Measurements from ENCODE around the gene NLGN1. TPM values are rescaled to one million over a fixed set of nuclear protein-coding genes. Genes with fewer than 3 reads are reported as not detected.
"Not testable (repeated sequence)": the region's sequence is repeated elsewhere in the genome, so short reads cannot be mapped to it uniquely, and the experiment has no call there.

Gene NLGN1
- total RNA-seq, 1 experiment from 2014 or later: not detected

DNA sequence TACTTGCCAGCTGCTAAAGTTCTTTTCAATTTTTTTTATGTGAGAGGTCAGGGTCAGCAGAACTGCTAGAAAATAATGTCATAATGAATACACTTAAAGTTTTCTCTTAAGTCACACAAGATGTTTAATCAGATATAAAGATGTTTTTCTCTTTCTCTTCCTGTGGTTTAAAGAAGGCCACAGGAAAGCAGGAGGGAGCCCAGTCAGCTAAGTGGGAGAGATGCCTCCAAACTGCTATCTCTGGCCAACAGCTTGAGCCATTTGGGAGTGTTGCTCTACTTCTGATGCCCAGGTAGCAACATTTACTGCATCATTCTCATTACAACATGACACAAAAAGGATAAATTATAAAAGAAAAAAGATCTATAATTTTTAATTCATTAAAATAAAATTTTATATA lies 45.7 kb upstream of the NLGN1 start:
- DNase-seq (ENCODE audit: low read depth, low spot score) (no peak), ATAC-seq (no peak)
- Histone ChIP-seq H3K4me3 (replicated peaks in 1 of 2; ENCODE audit: low read depth in 1 of 2, low read length in 2 of 2) (no peak overlapping the region), H3K36me3 (ENCODE audit: control insufficient read depth in 1 of 2, insufficient read depth in 2 of 2, low read length in 2 of 2) (no peaks in the 10 kb centered on the region), H3K27ac (ENCODE audit: low read depth, low read length) (no peak overlapping the region), H4K20me1 (ENCODE audit: insufficient read depth) (no peaks in the 10 kb centered on the region), H2AFZ (ENCODE audit: low read depth, low read length, poor library complexity, severe bottlenecking) (no peak overlapping the region), H3K4me2 (ENCODE audit: low read length) (no peak overlapping the region), H3K9me3 (ENCODE audit: control insufficient read depth in 1 of 2, insufficient read depth in 1 of 2, low read depth in 1 of 2, low read length in 2 of 2) (no peaks in the 10 kb centered on the region), H3K4me1 (ENCODE audit: control insufficient read depth in 1 of 2, insufficient read depth in 2 of 2, low read length in 2 of 2) (no peaks in the 10 kb centered on the region), H3K9me2 (ENCODE audit: insufficient read depth) (no peaks in the 10 kb centered on the region), H3K9ac (ENCODE audit: low read length) (no peak overlapping the region), H3K79me2 (ENCODE audit: insufficient read depth, low read length) (no peaks in the 10 kb centered on the region), H3K27me3 (ENCODE audit: insufficient read depth, low read length) (no peaks in the 10 kb centered on the region)
- RAD21 ChIA-PET (ENCODE audit: low non-redundant PET in 1 of 2, low total read pairs in 2 of 2, uncharacterized antibody in 2 of 2, unreplicated experiment in 2 of 2): no interaction called here
- CTCF ChIA-PET: no interaction called here
- intact Hi-C loops (cut with micrococcal nuclease): no loop called here
- BruUV-seq (replicated peaks): no TSS peak
- POLR2A ChIA-PET: no interaction called here
- TF ChIP-seq CBX3 (IDR thresholded peaks at IDR 0.05; ENCODE audit: low read depth) (no peak), CEBPB (IDR thresholded peaks at IDR 0.05; ENCODE audit: low read depth) (no peak)

DNA sequence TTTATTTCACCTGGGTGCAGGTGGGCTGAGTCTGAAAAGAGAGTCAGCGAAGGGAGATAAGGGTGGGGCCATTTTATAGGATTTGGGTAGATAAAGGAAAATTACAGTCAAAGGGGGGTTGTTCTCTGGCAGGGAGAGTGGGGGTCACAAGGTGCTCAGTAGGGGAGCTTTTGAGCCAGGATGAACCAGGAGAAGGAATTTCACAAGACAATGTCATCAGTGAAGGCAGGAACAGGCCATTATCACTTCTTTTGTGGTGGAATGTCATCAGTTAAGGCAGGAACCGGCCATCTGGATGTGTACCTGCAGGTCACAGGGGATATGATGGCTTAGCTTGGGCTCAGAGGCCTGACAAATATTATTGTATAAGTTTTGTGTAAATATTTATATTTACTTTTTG lies 44.4 kb upstream of the NLGN1 start:
- RAD21 ChIA-PET (ENCODE audit: low non-redundant PET in 1 of 2, low total read pairs in 2 of 2, uncharacterized antibody in 2 of 2, unreplicated experiment in 2 of 2); H3K9me2 ChIP-seq (ENCODE audit: insufficient read depth); H3K79me2 ChIP-seq (ENCODE audit: insufficient read depth, low read length); H3K4me2 ChIP-seq (ENCODE audit: low read length); BruUV-seq (replicated peaks); H3K4me1 ChIP-seq (ENCODE audit: control insufficient read depth in 1 of 2, insufficient read depth in 2 of 2, low read length in 2 of 2); intact Hi-C loops (cut with micrococcal nuclease); H3K9ac ChIP-seq (ENCODE audit: low read length); H4K20me1 ChIP-seq (ENCODE audit: insufficient read depth); CTCF ChIA-PET; H3K36me3 ChIP-seq (ENCODE audit: control insufficient read depth in 1 of 2, insufficient read depth in 2 of 2, low read length in 2 of 2); H3K4me3 ChIP-seq (replicated peaks in 1 of 2; ENCODE audit: low read depth in 1 of 2, low read length in 2 of 2); H3K27me3 ChIP-seq (ENCODE audit: insufficient read depth, low read length); DNase-seq (ENCODE audit: low read depth, low spot score); H3K9me3 ChIP-seq (ENCODE audit: control insufficient read depth in 1 of 2, insufficient read depth in 1 of 2, low read depth in 1 of 2, low read length in 2 of 2); ATAC-seq; POLR2A ChIA-PET; H3K27ac ChIP-seq (ENCODE audit: low read depth, low read length); H2AFZ ChIP-seq (ENCODE audit: low read depth, low read length, poor library complexity, severe bottlenecking): not testable (repeated sequence)

DNA sequence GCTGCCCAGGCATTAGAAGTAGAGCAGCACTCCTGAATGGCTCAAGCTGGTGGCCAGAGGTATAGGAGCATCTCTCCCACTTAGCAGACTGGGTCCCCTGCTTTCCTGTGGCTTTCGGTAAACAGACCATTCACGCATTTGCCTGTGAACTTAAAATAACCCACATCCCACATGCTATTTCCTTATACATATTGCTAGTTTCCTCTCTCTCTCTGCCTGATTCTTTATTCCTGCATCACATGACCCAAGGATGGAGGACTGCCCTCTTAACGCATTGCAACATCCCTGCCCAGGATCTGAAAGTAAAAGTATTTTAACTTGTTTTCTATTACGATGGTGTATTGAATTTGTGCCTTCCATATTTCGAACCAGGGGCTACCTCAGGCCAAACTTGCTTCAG lies 43.4 kb upstream of the NLGN1 start:
- BruUV-seq (replicated peaks): no TSS peak
- H3K4me2 ChIP-seq (ENCODE audit: low read length): no peak overlapping the region
- DNase-seq (ENCODE audit: low read depth, low spot score) (no peak), ATAC-seq (no peak)
- TF ChIP-seq ZFX (IDR thresholded peaks at IDR 0.05) (no peak), RAD21 (IDR thresholded peaks at IDR 0.05; ENCODE audit: low read depth) (no peak), POLR2AphosphoS5 (IDR thresholded peaks at IDR 0.05; ENCODE audit: low read depth, low read length) (no peak)
- TF ChIP-seq, protein P1, sequence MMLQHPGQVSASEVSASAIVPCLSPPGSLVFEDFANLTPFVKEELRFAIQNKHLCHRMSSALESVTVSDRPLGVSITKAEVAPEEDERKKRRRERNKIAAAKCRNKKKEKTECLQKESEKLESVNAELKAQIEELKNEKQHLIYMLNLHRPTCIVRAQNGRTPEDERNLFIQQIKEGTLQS (IDR thresholded peaks at IDR 0.05): no peak
- TF ChIP-seq, protein P2, sequence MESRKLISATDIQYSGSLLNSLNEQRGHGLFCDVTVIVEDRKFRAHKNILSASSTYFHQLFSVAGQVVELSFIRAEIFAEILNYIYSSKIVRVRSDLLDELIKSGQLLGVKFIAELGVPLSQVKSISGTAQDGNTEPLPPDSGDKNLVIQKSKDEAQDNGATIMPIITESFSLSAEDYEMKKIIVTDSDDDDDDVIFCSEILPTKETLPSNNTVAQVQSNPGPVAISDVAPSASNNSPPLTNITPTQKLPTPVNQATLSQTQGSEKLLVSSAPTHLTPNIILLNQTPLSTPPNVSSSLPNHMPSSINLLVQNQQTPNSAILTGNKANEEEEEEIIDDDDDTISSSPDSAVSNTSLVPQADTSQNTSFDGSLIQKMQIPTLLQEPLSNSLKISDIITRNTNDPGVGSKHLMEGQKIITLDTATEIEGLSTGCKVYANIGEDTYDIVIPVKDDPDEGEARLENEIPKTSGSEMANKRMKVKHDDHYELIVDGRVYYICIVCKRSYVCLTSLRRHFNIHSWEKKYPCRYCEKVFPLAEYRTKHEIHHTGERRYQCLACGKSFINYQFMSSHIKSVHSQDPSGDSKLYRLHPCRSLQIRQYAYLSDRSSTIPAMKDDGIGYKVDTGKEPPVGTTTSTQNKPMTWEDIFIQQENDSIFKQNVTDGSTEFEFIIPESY (IDR thresholded peaks at IDR 0.05; ENCODE audit: extremely low read depth, insufficient replicate concordance, low read length): no peak
- TF ChIP-seq, protein P3, sequence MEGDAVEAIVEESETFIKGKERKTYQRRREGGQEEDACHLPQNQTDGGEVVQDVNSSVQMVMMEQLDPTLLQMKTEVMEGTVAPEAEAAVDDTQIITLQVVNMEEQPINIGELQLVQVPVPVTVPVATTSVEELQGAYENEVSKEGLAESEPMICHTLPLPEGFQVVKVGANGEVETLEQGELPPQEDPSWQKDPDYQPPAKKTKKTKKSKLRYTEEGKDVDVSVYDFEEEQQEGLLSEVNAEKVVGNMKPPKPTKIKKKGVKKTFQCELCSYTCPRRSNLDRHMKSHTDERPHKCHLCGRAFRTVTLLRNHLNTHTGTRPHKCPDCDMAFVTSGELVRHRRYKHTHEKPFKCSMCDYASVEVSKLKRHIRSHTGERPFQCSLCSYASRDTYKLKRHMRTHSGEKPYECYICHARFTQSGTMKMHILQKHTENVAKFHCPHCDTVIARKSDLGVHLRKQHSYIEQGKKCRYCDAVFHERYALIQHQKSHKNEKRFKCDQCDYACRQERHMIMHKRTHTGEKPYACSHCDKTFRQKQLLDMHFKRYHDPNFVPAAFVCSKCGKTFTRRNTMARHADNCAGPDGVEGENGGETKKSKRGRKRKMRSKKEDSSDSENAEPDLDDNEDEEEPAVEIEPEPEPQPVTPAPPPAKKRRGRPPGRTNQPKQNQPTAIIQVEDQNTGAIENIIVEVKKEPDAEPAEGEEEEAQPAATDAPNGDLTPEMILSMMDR (IDR thresholded peaks at IDR 0.05 in 2 of 3, conservative IDR thresholded peaks at IDR 0.05 in 1 of 3; ENCODE audit: borderline replicate concordance in 1 of 3, insufficient read depth in 1 of 3, low read depth in 2 of 3, low read length in 2 of 3): no peak
- ChIA-PET POLR2A (no interaction called here), RAD21 (ENCODE audit: low non-redundant PET in 1 of 2, low total read pairs in 2 of 2, uncharacterized antibody in 2 of 2, unreplicated experiment in 2 of 2) (no interaction called here), CTCF (no interaction called here)
- no peaks in the 10 kb centered on the region for H3K9me3 ChIP-seq (ENCODE audit: control insufficient read depth in 1 of 2, insufficient read depth in 1 of 2, low read depth in 1 of 2, low read length in 2 of 2)
- H4K20me1 ChIP-seq (ENCODE audit: insufficient read depth): no peaks in the 10 kb centered on the region
- no peak overlapping the region for H3K27ac ChIP-seq (ENCODE audit: low read depth, low read length)
- no peak overlapping the region for H2AFZ ChIP-seq (ENCODE audit: low read depth, low read length, poor library complexity, severe bottlenecking)
- no peaks in the 10 kb centered on the region for H3K9me2 ChIP-seq (ENCODE audit: insufficient read depth)
- no peaks in the 10 kb centered on the region for H3K27me3 ChIP-seq (ENCODE audit: insufficient read depth, low read length)
- H3K9ac ChIP-seq (ENCODE audit: low read length): no peak overlapping the region
- no peaks in the 10 kb centered on the region for H3K79me2 ChIP-seq (ENCODE audit: insufficient read depth, low read length)
- intact Hi-C loops (cut with micrococcal nuclease): no loop called here
- H3K4me3 ChIP-seq (replicated peaks in 1 of 2; ENCODE audit: low read depth in 1 of 2, low read length in 2 of 2): no peak overlapping the region
- H3K4me1 ChIP-seq (ENCODE audit: control insufficient read depth in 1 of 2, insufficient read depth in 2 of 2, low read length in 2 of 2): no peaks in the 10 kb centered on the region
- H3K36me3 ChIP-seq (ENCODE audit: control insufficient read depth in 1 of 2, insufficient read depth in 2 of 2, low read length in 2 of 2): no peaks in the 10 kb centered on the region
